Breast epithelium (tissue), 4 donors: ENCODE measurements around the gene TES. TPM values are rescaled to one million over a fixed set of nuclear protein-coding genes. Genes with fewer than 3 reads are reported as not detected.
A peak's percentile ranks its signal among the peaks of the same experiment; 100 is the strongest.

ENCODE experiments used
- DNase-seq, 2 donors: peaks; one replicate each; pipeline ENCODE4 v3.0.0-alpha.2; 2019; ENCODE audit warnings: low spot score in 2 of 2
- H3K27ac ChIP-seq, 2 donors: fragments of 200-600 bp; sonication (generic) in 1 of 2; one replicate each; pipeline ENCODE4 v1.5.1; 2016 to 2019; ENCODE audit warnings: mild to moderate bottlenecking in 1 of 2
- H3K27me3 ChIP-seq, 2 donors: fragments of 200-600 bp; sonication (generic) in 1 of 2; one replicate each; pipeline versions ENCODE4 v1.5.1 to v1.6.0; 2017 to 2019; ENCODE audit warnings: control low read depth in 1 of 2, mild to moderate bottlenecking in 1 of 2
- H3K36me3 ChIP-seq: fragments of 200-600 bp; one replicate; pipeline ENCODE4 v1.5.1; 2019
- H3K4me1 ChIP-seq, 2 donors: fragments of 200-600 bp; sonication (generic); one replicate each; pipeline ENCODE4 v1.5.1; 2016 to 2019; ENCODE audit warnings: control low read depth in 1 of 2
- H3K4me3 ChIP-seq, 3 donors: fragments of 200-600 bp; sonication (generic); 1 replicate in 2 of 3; 2 replicates in 1 of 3; pipeline ENCODE4 v1.5.1; 2016 to 2019; ENCODE audit warnings: mild to moderate bottlenecking in 3 of 3, moderate library complexity in 2 of 3
- H3K9me3 ChIP-seq, 2 donors: fragments of 200-600 bp; sonication (generic) in 1 of 2; one replicate each; pipeline ENCODE4 v1.5.1; 2016 to 2019; ENCODE audit warnings: control low read depth in 1 of 2
- CTCF ChIP-seq, 3 donors: fragments of 450-650 bp; IDR thresholded peaks; one replicate each; pipeline ENCODE4 v1.5.1; 2016 to 2017; ENCODE audit warnings: antibody characterized with exemption in 3 of 3, mild to moderate bottlenecking in 3 of 3, moderate library complexity in 3 of 3
- POLR2A ChIP-seq: fragments of 450-650 bp; IDR thresholded peaks from one replicate; pipeline ENCODE4 v1.6.1; 2016; ENCODE audit warnings: antibody characterized with exemption, mild to moderate bottlenecking, moderate library complexity
- POLR2AphosphoS5 ChIP-seq, 3 donors: sonication (generic); formaldehyde crosslinking; IDR thresholded peaks; one replicate each; pipeline ENCODE4 v1.6.1; 2017; ENCODE audit warnings: antibody characterized with exemption in 3 of 3
- intact Hi-C: fragments of 100-400 bp; cut with DNase I; formaldehyde crosslinking; loops from one replicate; pipeline ENCODE4 v1.15.1; 2023; ENCODE audit warnings: low total_unique reads
- total RNA-seq, 3 donors: library from RNA; depleted of rRNA; stranded (reverse); fragments of >200 nt; gene quantifications; one replicate each; pipeline ENCODE4 v1.1.0, GENCODE V29; 2016

The TES gene
- total RNA-seq, 3 donors from 2014 or later = 29.0 to 146 (median 88.5) TPM

- TF ChIP-seq POLR2AphosphoS5 (IDR thresholded peaks at IDR 0.05) = no peak
- TF ChIP-seq POLR2A = no peak
- no peak for TF ChIP-seq CTCF (IDR thresholded peaks at IDR 0.05)
- Histone ChIP-seq H3K27me3 (no peaks in the 10 kb centered on the region), H3K27ac (no peak overlapping the region), H3K4me3 (no peak overlapping the region), H3K36me3 (no peaks in the 10 kb centered on the region), H3K4me1 (peaks cover 0 to 17% of the 10 kb centered on the region in 2 donors), H3K9me3 (no peaks in the 10 kb centered on the region)
- no peak for DNase-seq
- intact Hi-C loops = no loop called here
These were observed 15.5 kb downstream of the TES start for GRCh38 chr7:116225860-116226259.

GRCh38 chr7:116226664-116227063 lies 16.3 kb downstream of the TES start:
- no peak for DNase-seq
- TF ChIP-seq CTCF (IDR thresholded peaks at IDR 0.05) = no peak
- intact Hi-C loops = no loop called here
- Histone ChIP-seq H3K27me3 (no peaks in the 10 kb centered on the region), H3K36me3 (no peaks in the 10 kb centered on the region), H3K4me1 (peaks cover 0 to 20% of the 10 kb centered on the region in 2 donors), H3K27ac (peak overlapping the region in 1 of 2 donors; percentile 14), H3K4me3 (no peak overlapping the region), H3K9me3 (no peaks in the 10 kb centered on the region)

GRCh38 chr7:116227678-116228239 lies 17.4 kb downstream of the TES start:
- no peaks in the 10 kb centered on the region for H3K36me3 ChIP-seq
- H3K27ac ChIP-seq = peak overlapping the region; percentile 40 to 56
- no peaks in the 10 kb centered on the region for H3K27me3 ChIP-seq
- TF ChIP-seq CTCF (IDR thresholded peaks at IDR 0.05) = no peak
- TF ChIP-seq POLR2AphosphoS5 (IDR thresholded peaks at IDR 0.05) = no peak
- TF ChIP-seq POLR2A = no peak
- DNase-seq = no peak
- no peaks in the 10 kb centered on the region for H3K9me3 ChIP-seq
- H3K4me1 ChIP-seq = peaks cover 0 to 20% of the 10 kb centered on the region in 2 donors
- H3K4me3 ChIP-seq = no peak overlapping the region
- intact Hi-C loops = no loop called here

- intact Hi-C loops = no loop called here
These were observed 17.9 kb downstream of the TES start for GRCh38 chr7:116228241-116228640.

GRCh38 chr7:116229366-116229765 lies 19.0 kb downstream of the TES start:
- Histone ChIP-seq H3K36me3 (no peaks in the 10 kb centered on the region), H3K4me1 (peaks cover 0 to 20% of the 10 kb centered on the region in 2 donors), H3K9me3 (no peaks in the 10 kb centered on the region), H3K27me3 (no peaks in the 10 kb centered on the region), H3K27ac (peak overlapping the region in 1 of 2 donors; percentile 42), H3K4me3 (no peak overlapping the region)
- no peak for DNase-seq
- intact Hi-C loops = no loop called here
- no peak for TF ChIP-seq POLR2AphosphoS5 (IDR thresholded peaks at IDR 0.05)
- TF ChIP-seq CTCF (IDR thresholded peaks at IDR 0.05) = no peak
- no peak for TF ChIP-seq POLR2A

More at GRCh38 chr7:116228241-116228640, 17.9 kb downstream of the TES start:
- Histone ChIP-seq H3K36me3 (no peaks in the 10 kb centered on the region), H3K27ac (no peak overlapping the region), H3K4me1 (peaks cover 0 to 20% of the 10 kb centered on the region in 2 donors), H3K27me3 (no peaks in the 10 kb centered on the region), H3K4me3 (no peak overlapping the region), H3K9me3 (no peaks in the 10 kb centered on the region)
- no peak for DNase-seq
- no peak for TF ChIP-seq POLR2A
- TF ChIP-seq CTCF (IDR thresholded peaks at IDR 0.05) = no peak
- TF ChIP-seq POLR2AphosphoS5 (IDR thresholded peaks at IDR 0.05) = no peak
